ENCODE measurements around the gene POU2AF2.

- TF ChIP-seq POLR2AphosphoS5 (IDR thresholded peaks at IDR 0.05; ENCODE audit: low read depth, low read length) (no peak), POLR2A (IDR thresholded peaks at IDR 0.05; ENCODE audit: low read depth, low read length) (no peak), POU2F2 (IDR thresholded peaks at IDR 0.05; ENCODE audit: low read depth, low read length) (no peak), SPI1 (IDR thresholded peaks at IDR 0.05; ENCODE audit: low read depth, low read length) (no peak), TAF1 (IDR thresholded peaks at IDR 0.05; ENCODE audit: low read depth, low read length) (no peak)
Measured at GRCh38 chr11:111282562-111283075, 37.1 kb downstream of the POU2AF2 start.

Measured in GM12891 (cell line).